HepG2 (cell line): Measurements from ENCODE around the gene MED28. TPM values are rescaled to one million over a fixed set of nuclear protein-coding genes. Genes with fewer than 3 reads are reported as not detected.

Experiments used
- DDIT3 ChIP-seq: sonication (generic); formaldehyde crosslinking; IDR thresholded peaks from 2 replicates; pipeline ENCODE4 v1.4.0; 2020; ENCODE audit warnings: mild to moderate bottlenecking, missing genetic modification reagents
- GLI4 ChIP-seq: sonication (generic); formaldehyde crosslinking; IDR thresholded peaks from 2 replicates; pipeline ENCODE4 v1.5.1; 2020; ENCODE audit warnings: missing genetic modification reagents, mild to moderate bottlenecking, moderate library complexity, borderline replicate concordance
- JUN ChIP-seq: sonication (generic); formaldehyde crosslinking; IDR thresholded peaks from 2 replicates; pipeline ENCODE4 v1.4.0; 2020; ENCODE audit warnings: mild to moderate bottlenecking, missing genetic modification reagents
- KDM4B ChIP-seq: sonication (generic); formaldehyde crosslinking; IDR thresholded peaks from 2 replicates; pipeline ENCODE4 v1.4.0; 2020; ENCODE audit warnings: missing genetic modification reagents
- KLF9 ChIP-seq: IDR thresholded peaks from 2 replicates; pipeline ENCODE4 v1.6.1; 2016; ENCODE audit warnings: low read depth
- PHB2 ChIP-seq: fragments of 450-650 bp; IDR thresholded peaks from 2 replicates; pipeline ENCODE4 v1.6.1; 2018; ENCODE audit not compliant: partially characterized antibody
- RARG ChIP-seq: sonication (generic); formaldehyde crosslinking; IDR thresholded peaks from 2 replicates; pipeline ENCODE4 v1.4.0; 2020; ENCODE audit warnings: low read depth, mild to moderate bottlenecking, missing genetic modification reagents
- SMAD3 ChIP-seq: sonication (generic); formaldehyde crosslinking; IDR thresholded peaks from 2 replicates; pipeline ENCODE4 v1.4.0; 2020; ENCODE audit warnings: missing genetic modification reagents
- TOPORS ChIP-seq: sonication (generic); formaldehyde crosslinking; IDR thresholded peaks from 2 replicates; pipeline ENCODE4 v1.8.0; 2023; ENCODE audit warnings: mild to moderate bottlenecking, missing genetic modification reagents
- ZNF143 ChIP-seq: sonication (generic); formaldehyde crosslinking; IDR thresholded peaks from 2 replicates; pipeline ENCODE4 v1.4.0; 2020; ENCODE audit warnings: missing genetic modification reagents
- ZNF547 ChIP-seq: sonication (generic); formaldehyde crosslinking; IDR thresholded peaks from 2 replicates; pipeline ENCODE4 v1.5.1; 2020; ENCODE audit warnings: mild to moderate bottlenecking, missing genetic modification reagents
- ZNF598 ChIP-seq: sonication (generic); formaldehyde crosslinking; IDR thresholded peaks from 2 replicates; pipeline ENCODE4 v1.5.1; 2020; ENCODE audit warnings: mild to moderate bottlenecking, missing genetic modification reagents, borderline replicate concordance
- ZNF704 ChIP-seq: sonication (generic); formaldehyde crosslinking; IDR thresholded peaks from 2 replicates; pipeline ENCODE4 v1.8.1; 2023; ENCODE audit warnings: mild to moderate bottlenecking, inconsistent platforms, moderate library complexity, missing genetic modification reagents, borderline replicate concordance
- ZNF776 ChIP-seq: sonication (generic); formaldehyde crosslinking; IDR thresholded peaks from 2 replicates; pipeline ENCODE4 v1.4.0; 2020; ENCODE audit warnings: mild to moderate bottlenecking, missing genetic modification reagents
- ZSCAN30 ChIP-seq: sonication (generic); formaldehyde crosslinking; IDR thresholded peaks from 2 replicates; pipeline ENCODE4 v1.5.0; 2020; ENCODE audit warnings: mild to moderate bottlenecking, missing genetic modification reagents
- polyA plus RNA-seq, 8 experiments: library from polyadenylated mRNA; depleted of rRNA in 3 of 8; stranded (reverse) in 7 of 8; unstranded in 1 of 8; fragments of >200 nt; fragmentation: Illumina TruSeq in 4 of 8; extraction: Trizol in 4 of 8; gene quantifications; 2 replicates each; pipeline versions ENCODE4 v1.2.1 to v1.2.3, GENCODE V29; 2011 to 2016; ENCODE audit warnings: low read depth in 4 of 8, missing spikeins in 1 of 8, mixed read lengths in 1 of 8; ENCODE audit not compliant: insufficient read depth in 1 of 8
- total RNA-seq, 5 experiments: library from RNA; depleted of rRNA; stranded (reverse); fragments of >200 nt; fragmentation: Illumina TruSeq; extraction: Trizol; gene quantifications; 2 replicates each; pipeline ENCODE4 v1.2.3, GENCODE V29; 2016; ENCODE audit warnings: low read depth in 1 of 5
- TF ChIP-seq, protein P1 (sequence below): sonication (generic); formaldehyde crosslinking; IDR thresholded peaks from 2 replicates; pipeline ENCODE4 v1.9.0; 2021; ENCODE audit warnings: missing genetic modification reagents, borderline replicate concordance
- TF ChIP-seq, protein P2 (sequence below): sonication (generic); formaldehyde crosslinking; conservative IDR thresholded peaks from 2 replicates; pipeline ENCODE4 v1.8.1; 2023; ENCODE audit warnings: missing genetic modification reagents
- TF ChIP-seq, protein P3 (sequence below): IDR thresholded peaks from 2 replicates; pipeline ENCODE4 v1.6.1; 2016; ENCODE audit warnings: low read depth
- TF ChIP-seq, protein P4 (sequence below): sonication (generic); formaldehyde crosslinking; IDR thresholded peaks from 2 replicates; pipeline ENCODE4 v1.8.1; 2022; ENCODE audit warnings: mild to moderate bottlenecking, missing genetic modification reagents
- TF ChIP-seq, protein P5 (sequence below): sonication (generic); IDR thresholded peaks from 2 replicates; pipeline ENCODE4 v1.6.1; 2016; ENCODE audit warnings: low read depth, borderline replicate concordance

The MED28 gene
- total and polyA plus RNA-seq, 2 of the 13 experiments (the other 11 are each of a cell fraction or from before 2014, with no cell fraction given), result 41.3 to 65.7 TPM

DNA sequence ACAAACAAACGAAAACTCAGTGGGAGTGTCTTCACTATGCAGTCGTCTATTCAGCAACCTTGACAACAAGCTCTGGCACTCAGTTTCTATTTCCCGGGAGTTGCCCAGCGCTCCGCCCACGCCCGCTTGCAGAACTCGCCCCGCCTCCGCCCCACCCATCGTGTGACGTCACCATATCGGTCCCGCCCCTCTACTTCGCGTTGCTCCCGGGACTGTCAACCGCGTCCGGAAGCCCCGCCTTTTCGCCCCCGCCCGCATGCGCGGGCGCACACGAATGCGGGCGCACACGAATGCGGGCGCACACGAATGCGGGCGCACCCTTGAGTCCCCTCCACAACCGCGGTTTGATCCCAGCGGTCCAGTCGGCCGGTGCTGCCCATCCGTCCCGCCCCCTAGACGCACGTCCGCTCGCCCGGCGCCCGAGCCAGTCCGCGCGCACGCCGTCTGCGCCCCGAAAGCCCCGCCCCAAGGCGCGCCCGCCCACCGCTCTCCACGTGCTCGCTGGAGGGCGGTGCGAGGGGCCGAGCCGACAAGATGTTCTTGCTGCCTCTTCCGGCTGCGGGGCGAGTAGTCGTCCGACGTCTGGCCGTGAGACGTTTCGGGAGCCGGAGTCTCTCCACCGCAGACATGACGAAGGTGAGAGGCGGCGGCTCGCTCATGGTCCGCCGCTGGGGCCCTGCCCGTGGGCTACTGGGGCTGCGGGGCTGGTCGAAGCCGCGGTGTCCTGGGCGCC is 37.3 kb upstream of the MED28 start, which contains the start of gene LAP3 (continued):
- TF ChIP-seq, protein P1, sequence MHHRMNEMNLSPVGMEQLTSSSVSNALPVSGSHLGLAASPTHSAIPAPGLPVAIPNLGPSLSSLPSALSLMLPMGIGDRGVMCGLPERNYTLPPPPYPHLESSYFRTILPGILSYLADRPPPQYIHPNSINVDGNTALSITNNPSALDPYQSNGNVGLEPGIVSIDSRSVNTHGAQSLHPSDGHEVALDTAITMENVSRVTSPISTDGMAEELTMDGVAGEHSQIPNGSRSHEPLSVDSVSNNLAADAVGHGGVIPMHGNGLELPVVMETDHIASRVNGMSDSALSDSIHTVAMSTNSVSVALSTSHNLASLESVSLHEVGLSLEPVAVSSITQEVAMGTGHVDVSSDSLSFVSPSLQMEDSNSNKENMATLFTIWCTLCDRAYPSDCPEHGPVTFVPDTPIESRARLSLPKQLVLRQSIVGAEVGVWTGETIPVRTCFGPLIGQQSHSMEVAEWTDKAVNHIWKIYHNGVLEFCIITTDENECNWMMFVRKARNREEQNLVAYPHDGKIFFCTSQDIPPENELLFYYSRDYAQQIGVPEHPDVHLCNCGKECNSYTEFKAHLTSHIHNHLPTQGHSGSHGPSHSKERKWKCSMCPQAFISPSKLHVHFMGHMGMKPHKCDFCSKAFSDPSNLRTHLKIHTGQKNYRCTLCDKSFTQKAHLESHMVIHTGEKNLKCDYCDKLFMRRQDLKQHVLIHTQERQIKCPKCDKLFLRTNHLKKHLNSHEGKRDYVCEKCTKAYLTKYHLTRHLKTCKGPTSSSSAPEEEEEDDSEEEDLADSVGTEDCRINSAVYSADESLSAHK, result no peak; the same call in 1 of the 2 replicates
- TF ChIP-seq ZNF598 (CRISPR knock-in tag), result 0 out of 2 replicates have a peak, but pooled peaks have one; percentile 57
- TF ChIP-seq SMAD3, result no peak
- peak; percentile 31 for TF ChIP-seq JUN (CRISPR knock-in tag)
- TF ChIP-seq, protein P2, sequence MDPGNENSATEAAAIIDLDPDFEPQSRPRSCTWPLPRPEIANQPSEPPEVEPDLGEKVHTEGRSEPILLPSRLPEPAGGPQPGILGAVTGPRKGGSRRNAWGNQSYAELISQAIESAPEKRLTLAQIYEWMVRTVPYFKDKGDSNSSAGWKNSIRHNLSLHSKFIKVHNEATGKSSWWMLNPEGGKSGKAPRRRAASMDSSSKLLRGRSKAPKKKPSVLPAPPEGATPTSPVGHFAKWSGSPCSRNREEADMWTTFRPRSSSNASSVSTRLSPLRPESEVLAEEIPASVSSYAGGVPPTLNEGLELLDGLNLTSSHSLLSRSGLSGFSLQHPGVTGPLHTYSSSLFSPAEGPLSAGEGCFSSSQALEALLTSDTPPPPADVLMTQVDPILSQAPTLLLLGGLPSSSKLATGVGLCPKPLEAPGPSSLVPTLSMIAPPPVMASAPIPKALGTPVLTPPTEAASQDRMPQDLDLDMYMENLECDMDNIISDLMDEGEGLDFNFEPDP (CRISPR knock-in tag), result no peak
- TF ChIP-seq, protein P3, sequence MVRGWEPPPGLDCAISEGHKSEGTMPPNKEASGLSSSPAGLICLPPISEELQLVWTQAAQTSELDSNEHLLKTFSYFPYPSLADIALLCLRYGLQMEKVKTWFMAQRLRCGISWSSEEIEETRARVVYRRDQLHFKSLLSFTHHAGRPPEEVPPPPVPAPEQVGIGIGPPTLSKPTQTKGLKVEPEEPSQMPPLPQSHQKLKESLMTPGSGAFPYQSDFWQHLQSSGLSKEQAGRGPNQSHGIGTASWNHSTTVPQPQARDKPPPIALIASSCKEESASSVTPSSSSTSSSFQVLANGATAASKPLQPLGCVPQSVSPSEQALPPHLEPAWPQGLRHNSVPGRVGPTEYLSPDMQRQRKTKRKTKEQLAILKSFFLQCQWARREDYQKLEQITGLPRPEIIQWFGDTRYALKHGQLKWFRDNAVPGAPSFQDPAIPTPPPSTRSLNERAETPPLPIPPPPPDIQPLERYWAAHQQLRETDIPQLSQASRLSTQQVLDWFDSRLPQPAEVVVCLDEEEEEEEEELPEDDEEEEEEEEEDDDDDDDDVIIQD (CRISPR knock-in tag), result 0 out of 2 replicates have a peak, but pooled peaks have one; percentile 8
- no peak for TF ChIP-seq DDIT3 (CRISPR knock-in tag)
- no peak; the same call in 1 of the 2 replicates for TF ChIP-seq ZNF776 (CRISPR knock-in tag)
- no peak for TF ChIP-seq KDM4B (CRISPR knock-in tag)
- no peak for TF ChIP-seq ZSCAN30 (CRISPR knock-in tag)
- no peak for TF ChIP-seq GLI4 (CRISPR knock-in tag)
- TF ChIP-seq, protein P4, sequence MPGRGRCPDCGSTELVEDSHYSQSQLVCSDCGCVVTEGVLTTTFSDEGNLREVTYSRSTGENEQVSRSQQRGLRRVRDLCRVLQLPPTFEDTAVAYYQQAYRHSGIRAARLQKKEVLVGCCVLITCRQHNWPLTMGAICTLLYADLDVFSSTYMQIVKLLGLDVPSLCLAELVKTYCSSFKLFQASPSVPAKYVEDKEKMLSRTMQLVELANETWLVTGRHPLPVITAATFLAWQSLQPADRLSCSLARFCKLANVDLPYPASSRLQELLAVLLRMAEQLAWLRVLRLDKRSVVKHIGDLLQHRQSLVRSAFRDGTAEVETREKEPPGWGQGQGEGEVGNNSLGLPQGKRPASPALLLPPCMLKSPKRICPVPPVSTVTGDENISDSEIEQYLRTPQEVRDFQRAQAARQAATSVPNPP (CRISPR knock-in tag), result peak; percentile 62; the same call in 1 of the 2 replicates
- TF ChIP-seq, protein P5, sequence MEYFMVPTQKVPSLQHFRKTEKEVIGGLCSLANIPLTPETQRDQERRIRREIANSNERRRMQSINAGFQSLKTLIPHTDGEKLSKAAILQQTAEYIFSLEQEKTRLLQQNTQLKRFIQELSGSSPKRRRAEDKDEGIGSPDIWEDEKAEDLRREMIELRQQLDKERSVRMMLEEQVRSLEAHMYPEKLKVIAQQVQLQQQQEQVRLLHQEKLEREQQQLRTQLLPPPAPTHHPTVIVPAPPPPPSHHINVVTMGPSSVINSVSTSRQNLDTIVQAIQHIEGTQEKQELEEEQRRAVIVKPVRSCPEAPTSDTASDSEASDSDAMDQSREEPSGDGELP, result no peak
- peak; percentile 94 for TF ChIP-seq TOPORS
- peak; percentile 9; the same call in 1 of the 2 replicates for TF ChIP-seq KLF9
- peak; percentile 89 for TF ChIP-seq ZNF547
- peak; percentile 20; the same call in 1 of the 2 replicates for TF ChIP-seq ZNF704 (CRISPR knock-in tag)
- no peak for TF ChIP-seq RARG (CRISPR knock-in tag)
- TF ChIP-seq PHB2, result no peak
- TF ChIP-seq ZNF143 (CRISPR knock-in tag), result no peak
